ENCODE measurements around the gene TPCN1.
"Not testable (repeated sequence)": the region's sequence is repeated elsewhere in the genome, so short reads cannot be mapped to it uniquely, and the experiment has no call there.

Gene TPCN1

GRCh38 chr12:113196990-113197389 lies 24.3 kb upstream of the TPCN1 start:
- DNase-seq (ENCODE audit: low read depth in 2 of 2) = peak in 1 of 2 donors; percentile 20

GRCh38 chr12:113197518-113198077 lies 23.7 kb upstream of the TPCN1 start:
- DNase-seq (ENCODE audit: low read depth in 2 of 2) = no peak

- no peak for DNase-seq (ENCODE audit: low read depth in 2 of 2)
Observed at GRCh38 chr12:113198296-113198695, 23.0 kb upstream of the TPCN1 start.

DNA sequence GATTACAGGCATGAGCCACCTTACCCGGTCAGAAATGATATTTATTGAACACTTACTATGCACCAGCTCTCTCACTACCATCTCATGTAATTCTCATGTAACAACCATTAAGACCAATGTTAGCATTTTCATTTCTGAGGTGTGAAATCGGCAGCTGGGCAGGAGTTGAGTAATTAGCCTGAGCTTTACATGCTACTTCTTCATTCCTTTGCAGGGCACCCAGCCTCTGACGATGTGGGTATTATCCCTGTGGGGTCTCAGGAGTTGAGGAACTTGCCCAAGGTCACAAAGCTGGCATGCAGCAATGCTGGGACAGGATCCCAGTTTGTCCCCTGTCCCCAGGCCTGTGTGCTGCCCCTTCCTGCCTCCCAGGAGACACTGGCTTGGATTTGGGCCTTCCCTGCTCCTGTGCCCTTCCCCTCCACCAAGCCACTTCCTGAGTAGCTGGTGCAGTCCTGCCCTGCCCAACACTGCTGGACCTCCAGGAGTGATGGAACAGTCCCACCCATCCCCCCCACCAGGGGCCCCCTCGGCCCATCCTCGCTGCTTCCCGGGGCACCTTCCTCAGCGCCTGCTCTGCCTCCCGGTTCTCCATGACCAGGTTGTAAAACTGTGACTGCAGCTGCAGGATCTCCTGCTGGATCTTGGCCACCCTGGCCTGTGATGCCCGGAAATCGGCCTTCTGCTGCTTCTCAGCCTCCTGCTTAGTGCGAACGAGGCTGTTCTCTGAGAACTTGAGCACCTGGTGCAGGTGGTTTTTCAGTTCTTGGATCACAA lies 21.1 kb upstream of the TPCN1 start:
- no peak for DNase-seq (ENCODE audit: low read depth in 2 of 2)

- DNase-seq (ENCODE audit: low read depth in 2 of 2) = no peak
Observed at GRCh38 chr12:113201187-113202177, 19.8 kb upstream of the TPCN1 start.

DNA sequence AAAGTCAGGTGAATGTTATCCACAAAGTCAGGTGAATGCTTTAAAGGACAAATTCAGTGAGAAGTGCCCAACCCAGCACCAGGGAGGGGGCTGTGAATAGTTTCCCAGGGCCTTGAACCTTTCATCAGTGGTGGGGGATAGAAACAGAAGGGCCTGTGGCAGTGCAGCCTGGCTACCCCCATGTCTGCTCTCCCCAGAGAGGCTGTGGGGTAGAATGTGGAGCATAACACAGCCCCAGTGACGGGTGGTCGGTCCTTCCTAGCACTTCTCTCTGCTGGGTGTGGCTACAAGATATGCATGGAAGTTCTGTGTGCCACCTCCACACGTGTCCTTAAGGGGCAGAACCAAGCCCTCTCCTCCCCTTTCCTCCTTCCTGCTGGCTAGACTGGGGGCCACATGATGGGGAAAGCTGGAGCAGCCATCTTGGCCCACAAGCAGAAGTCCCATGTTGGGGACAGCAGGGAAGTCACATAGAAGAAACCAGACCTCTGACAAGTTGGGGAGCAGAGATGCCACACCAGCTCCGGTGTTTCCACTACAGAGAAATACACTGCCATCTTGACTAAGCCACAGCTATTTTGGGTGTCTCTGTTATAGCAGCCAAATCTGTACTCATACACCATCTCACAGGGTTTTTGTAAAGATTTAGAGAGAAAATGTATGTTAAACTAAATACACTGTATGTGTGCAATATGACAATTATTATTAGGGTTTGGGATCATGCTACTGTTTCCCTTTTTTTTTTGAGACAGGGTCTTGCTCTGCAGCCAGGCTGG lies 18.8 kb upstream of the TPCN1 start:
- DNase-seq (ENCODE audit: low read depth in 2 of 2) = no peak

- DNase-seq (ENCODE audit: low read depth in 2 of 2) = no peak
Observed at GRCh38 chr12:113203852-113204760, 17.2 kb upstream of the TPCN1 start.

DNA sequence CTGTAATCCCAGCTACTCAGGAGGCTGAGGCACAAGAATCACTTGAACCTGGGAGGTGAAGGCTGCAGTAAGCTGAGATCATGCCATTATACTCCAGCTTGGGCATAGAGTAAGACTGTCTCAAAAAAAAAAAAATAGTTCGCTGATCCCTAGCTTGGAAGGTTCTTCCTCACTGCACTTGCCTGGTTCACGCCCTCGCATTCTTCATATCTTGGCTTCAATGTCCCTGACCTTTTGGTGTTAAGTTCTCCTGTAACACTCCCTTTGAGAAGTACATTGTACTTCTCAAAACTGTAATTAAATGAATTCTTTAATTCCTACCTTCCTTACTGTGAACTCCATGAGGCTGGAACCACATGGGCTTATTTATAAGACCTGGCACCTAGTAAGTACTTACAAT lies 16.5 kb upstream of the TPCN1 start:
- DNase-seq (ENCODE audit: low read depth in 2 of 2) = no peak

DNA sequence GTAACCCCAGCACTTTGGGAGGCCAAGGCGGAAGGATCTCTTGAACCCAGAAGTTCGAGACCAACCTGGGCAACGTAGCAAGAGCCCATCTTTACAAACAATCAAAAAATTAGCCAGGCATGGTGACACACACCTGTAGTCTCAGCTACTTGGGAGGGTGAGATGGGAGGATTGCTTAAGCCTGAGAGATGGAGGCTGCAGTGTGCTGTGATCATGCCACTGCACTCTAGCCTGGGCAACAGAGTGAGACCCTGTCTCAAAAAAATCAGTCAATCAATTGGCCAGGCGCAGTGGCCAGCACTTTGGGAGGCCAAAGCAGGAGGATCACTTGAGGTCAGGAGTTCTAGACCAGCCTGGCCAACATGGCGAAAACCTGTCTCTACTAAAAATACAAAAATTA lies 14.5 kb upstream of the TPCN1 start:
- DNase-seq (ENCODE audit: low read depth in 2 of 2) = not testable (repeated sequence)

- DNase-seq (ENCODE audit: low read depth in 2 of 2) = no peak
Observed at GRCh38 chr12:113207613-113208040, 13.6 kb upstream of the TPCN1 start.

- DNase-seq (ENCODE audit: low read depth in 2 of 2) = peak; percentile 22 to 28
Observed at GRCh38 chr12:113208041-113208934, 13.0 kb upstream of the TPCN1 start.

DNA sequence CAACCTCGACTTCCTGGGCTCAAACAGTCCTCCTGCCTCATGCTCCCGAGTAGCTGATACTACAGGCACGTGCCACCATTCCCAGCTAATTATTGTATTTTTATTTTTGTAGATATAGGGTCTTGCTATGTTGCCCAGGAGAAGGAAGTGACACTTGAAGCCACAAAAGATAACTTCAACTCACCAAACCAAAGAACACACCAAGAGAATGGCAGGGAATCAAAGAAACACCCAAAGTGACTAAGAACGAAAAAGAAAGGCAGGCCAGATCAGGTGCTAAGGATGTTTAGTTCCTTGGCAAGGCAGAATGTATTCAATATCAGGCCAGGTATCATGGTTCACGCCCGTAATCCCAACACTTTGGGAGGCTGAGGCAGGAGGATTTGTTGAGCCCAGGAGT lies 10.1 kb upstream of the TPCN1 start:
- no peak for DNase-seq (ENCODE audit: low read depth in 2 of 2)

DNA sequence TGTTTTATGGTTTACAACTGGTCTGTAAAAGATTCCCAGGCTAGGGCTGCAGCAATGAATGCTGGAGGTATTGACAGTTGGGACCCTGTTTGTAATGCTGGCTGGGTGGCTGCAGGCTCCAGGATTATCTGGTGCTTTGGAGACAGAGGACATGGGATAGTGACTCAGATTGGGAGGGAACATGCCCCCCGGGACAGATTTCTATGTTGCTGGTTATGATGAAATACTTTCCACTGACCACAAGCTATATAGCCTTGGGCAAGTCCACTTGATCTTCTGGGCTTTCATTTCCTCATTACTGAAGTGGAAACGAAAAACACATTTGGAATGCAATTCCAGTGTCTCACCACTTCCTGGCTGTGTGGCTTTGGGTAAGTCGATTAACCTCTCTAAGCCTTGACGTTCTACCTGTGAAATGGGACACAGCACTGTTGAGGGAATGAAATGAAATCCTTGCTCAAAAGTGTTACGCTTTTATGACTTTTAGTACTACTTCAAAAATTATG lies 6.3 kb upstream of the TPCN1 start:
- DNase-seq (ENCODE audit: low read depth in 2 of 2) = no peak

GRCh38 chr12:113216027-113216426 lies 5.2 kb upstream of the TPCN1 start:
- no peak for DNase-seq (ENCODE audit: low read depth in 2 of 2)

DNA sequence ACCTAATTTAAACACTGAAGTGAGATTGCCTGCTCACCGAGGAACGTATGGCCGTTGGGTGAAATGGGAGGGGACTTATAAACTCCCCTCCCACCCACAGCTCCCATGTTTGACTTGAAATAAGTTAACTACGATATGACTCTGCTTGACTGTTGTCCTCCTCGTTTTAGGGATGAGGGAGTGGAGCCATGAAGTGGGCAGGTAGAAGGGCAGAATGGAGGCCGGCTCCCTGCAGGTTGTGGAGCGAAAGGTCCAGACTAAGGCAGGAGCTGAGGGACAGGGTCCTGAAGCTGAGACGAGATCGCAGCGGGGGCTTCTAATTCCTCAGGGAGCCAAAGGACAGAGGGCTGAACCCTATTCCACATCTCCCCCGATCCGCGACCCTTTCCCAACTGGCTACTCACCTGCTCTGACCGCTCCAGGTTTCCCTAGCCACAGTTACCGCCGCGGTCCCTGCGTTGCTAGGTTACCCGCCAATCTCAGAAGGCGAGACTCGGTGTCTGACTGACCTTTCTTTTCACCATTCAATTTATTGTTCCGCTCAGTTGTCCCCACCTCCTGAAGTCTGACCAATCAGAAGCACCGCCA lies 577 bp upstream of the TPCN1 start:
- no peak for DNase-seq (ENCODE audit: low read depth in 2 of 2)

DNA sequence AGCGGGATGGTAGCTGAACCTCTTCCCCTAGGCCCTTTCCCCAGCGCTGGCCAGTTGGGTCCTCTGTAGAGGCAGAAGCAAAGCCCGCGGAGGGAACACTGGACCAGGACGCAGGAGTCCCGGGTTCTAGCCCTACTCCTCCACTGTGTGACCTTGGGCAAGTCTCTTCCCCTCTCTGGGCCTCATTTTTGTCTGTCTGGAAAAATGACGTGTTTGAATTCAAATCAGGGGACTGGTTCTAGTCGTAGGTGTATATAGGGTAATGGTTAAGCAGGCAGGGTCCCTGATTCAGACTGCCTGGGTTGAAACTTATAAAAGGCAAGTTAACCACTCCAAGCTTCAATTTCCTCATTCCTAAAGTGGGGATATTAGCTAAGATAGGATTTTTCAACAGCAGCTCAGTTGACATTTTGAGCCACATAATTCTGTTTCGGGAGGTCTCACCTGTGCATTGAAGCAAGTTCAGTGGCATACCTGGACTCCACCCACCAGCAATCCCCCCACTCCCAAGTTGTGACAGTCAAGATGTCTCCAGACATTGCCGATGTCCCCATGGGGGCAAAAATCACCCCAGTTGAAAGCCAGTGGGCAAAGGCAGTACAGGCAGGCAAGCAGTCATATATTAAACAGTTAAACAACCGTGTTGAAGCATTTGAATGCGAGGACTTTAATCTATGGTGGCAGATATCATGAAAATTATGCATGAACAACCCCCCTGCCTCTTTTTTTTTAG lies 899 bp downstream of the TPCN1 start:
- no peak for DNase-seq (ENCODE audit: low read depth in 2 of 2)

GRCh38 chr12:113222730-113223531 lies 1.7 kb downstream of the TPCN1 start:
- DNase-seq (ENCODE audit: low read depth in 2 of 2) = no peak

Measured in stimulated activated CD8-positive, alpha-beta memory T cell treated with anti-CD3 and anti-CD28 coated beads, Interleukin-2, amount 100 ng/mL, for 1 hour (primary cell).